Melanocyte of skin (primary cell): ENCODE data around the gene MYBBP1A. TPM values are rescaled to one million over a fixed set of nuclear protein-coding genes. Genes with fewer than 3 reads are reported as not detected.

Source experiments
- total RNA-seq, 2 donors: library from RNA; depleted of rRNA; stranded (reverse); fragments of >200 nt; gene quantifications; 2 replicates each; pipeline ENCODE4 v1.2.3, GENCODE V29; 2012

The MYBBP1A gene
- total RNA-seq: 10 to 100 TPM; 51.3 to 96.9 TPM

GRCh38 chr17:4554997-4555799 is at the start of gene MYBBP1A:
MYBBP1A (minus strand) TSS chr17:4555384; CDS start chr17:4555324, 60 bp downstream.

GRCh38 chr17:4584101-4584916 is 29.1 kb upstream of the MYBBP1A start, which contains the start of gene SMTNL2:
SMTNL2 (plus strand) TSS chr17:4584529; CDS start chr17:4584606, 77 bp downstream.

GRCh38 chr17:4560421-4560820 is 5.2 kb upstream of the MYBBP1A start, which contains the start of gene GGT6:
GGT6 (minus strand) TSS chr17:4560577; CDS start chr17:4560521, 56 bp downstream.

GRCh38 chr17:4498461-4499397 is 56.5 kb downstream of the MYBBP1A start, which contains the start of gene SPNS2:
SPNS2 (plus strand) TSS chr17:4498881; CDS start chr17:4499048, 167 bp downstream.

Other genes starting within 250 kb of the MYBBP1A start
- gene UBE2G1, start 188.7 kb downstream of the MYBBP1A start, total RNA-seq: 10 to 100 TPM; 33.6 to 37.2 TPM
- not detected for gene SPNS3, start 121.4 kb downstream of the MYBBP1A start, total RNA-seq
- not detected for gene SPNS2, start 56.5 kb downstream of the MYBBP1A start, total RNA-seq
- not detected for gene GGT6, start 5.2 kb upstream of the MYBBP1A start, total RNA-seq
- not detected for gene SMTNL2, start 29.1 kb upstream of the MYBBP1A start, total RNA-seq
- gene ALOX15, start 86.3 kb upstream of the MYBBP1A start, total RNA-seq: not detected
- 10 to 100 TPM; 24.4 to 31.6 TPM for gene PELP1, start 148.8 kb upstream of the MYBBP1A start, total RNA-seq
- gene ARRB2, start 155.2 kb upstream of the MYBBP1A start, total RNA-seq: 1 to 10 TPM; 8.3 to 9.7 TPM
- gene MED11, start 176.0 kb upstream of the MYBBP1A start, total RNA-seq: 10 to 100 TPM; 17.0 to 18.2 TPM
- under 1 TPM; under 0.01 to 0.69 TPM for gene ZMYND15, start 184.4 kb upstream of the MYBBP1A start, total RNA-seq
- gene CXCL16, start 184.5 kb upstream of the MYBBP1A start, total RNA-seq: 1 to 10 TPM; 1.7 to 6.5 TPM
- gene TM4SF5, start 216.5 kb upstream of the MYBBP1A start, total RNA-seq: not detected
- gene VMO1, start 231.0 kb upstream of the MYBBP1A start, total RNA-seq: not detected
- gene GLTPD2, start 233.6 kb upstream of the MYBBP1A start, total RNA-seq: not detected
- 100 to 1,000 TPM; 137 to 165 TPM for gene PSMB6, start 240.8 kb upstream of the MYBBP1A start, total RNA-seq